Transverse colon (tissue), 4 donors: ENCODE data around the gene RBM39. TPM values are rescaled to one million over a fixed set of nuclear protein-coding genes. Genes with fewer than 3 reads are reported as not detected.
"Not testable (repeated sequence)": the region's sequence is repeated elsewhere in the genome, so short reads cannot be mapped to it uniquely, and the experiment has no call there.

Experiments
- DNase-seq: peaks from one replicate; pipeline ENCODE4 v3.0.0-alpha.2; 2019
- H3K27ac ChIP-seq, 4 donors: fragments of 200-600 bp; sonication (generic); 2 replicates each; pipeline ENCODE4 v1.5.1; 2016 to 2018; ENCODE audit warnings: inconsistent platforms in 4 of 4
- H3K27me3 ChIP-seq: fragments of 200-600 bp; sonication (generic); 2 replicates; pipeline ENCODE4 v1.5.1; 2017; ENCODE audit warnings: inconsistent platforms
- H3K36me3 ChIP-seq, 4 donors: fragments of 200-600 bp; sonication (generic); 2 replicates each; pipeline ENCODE4 v1.5.1; 2017 to 2019; ENCODE audit warnings: inconsistent platforms in 4 of 4
- H3K4me1 ChIP-seq, 4 donors: fragments of 200-600 bp; sonication (generic); 2 replicates each; pipeline ENCODE4 v1.5.1; 2017 to 2020; ENCODE audit warnings: inconsistent platforms in 4 of 4
- H3K4me3 ChIP-seq, 4 donors: fragments of 200-600 bp; sonication (generic); 1 replicate in 1 of 4; 2 replicates in 3 of 4; pipeline versions ENCODE4 v1.5.1 to v1.6.1; 2017 to 2019; ENCODE audit warnings: inconsistent platforms in 4 of 4
- H3K9me3 ChIP-seq, 2 donors: fragments of 200-600 bp; sonication (generic); 2 replicates each; pipeline ENCODE4 v1.5.1; 2017 to 2019; ENCODE audit warnings: inconsistent platforms in 2 of 2
- CTCF ChIP-seq, 5 experiments: fragments of 200-600 bp in 3 of 5; fragments of 450-650 bp in 2 of 5; sonication (generic) in 3 of 5; IDR thresholded peaks; 1 replicate in 2 of 5; 2 replicates in 3 of 5; pipeline ENCODE4 v1.5.1; 2016 to 2017; ENCODE audit warnings: antibody characterized with exemption in 5 of 5, inconsistent platforms in 3 of 5, mild to moderate bottlenecking in 2 of 5, moderate library complexity in 1 of 5
- EP300 ChIP-seq: sonication (generic); formaldehyde crosslinking; IDR thresholded peaks from one replicate; pipeline ENCODE4 v1.6.1; 2017; ENCODE audit warnings: antibody characterized with exemption, low read depth
- POLR2A ChIP-seq: fragments of 450-650 bp; IDR thresholded peaks from one replicate; pipeline ENCODE4 v1.6.1; 2016; ENCODE audit warnings: antibody characterized with exemption, mild to moderate bottlenecking, moderate library complexity
- POLR2AphosphoS5 ChIP-seq, 3 donors: sonication (generic); formaldehyde crosslinking; IDR thresholded peaks; one replicate each; pipeline ENCODE4 v1.6.1; 2016; ENCODE audit warnings: antibody characterized with exemption in 3 of 3
- WGBS, 2 donors: methylation state at CpG; one replicate each; pipeline ENCODE4 v1.1.5; 2018; ENCODE audit warnings: low coverage in 1 of 2; 5-methylcytosine and 5-hydroxymethylcytosine counted together
- in situ Hi-C, 4 donors: fragments of 200-750 bp; cut with MboI; loops; one replicate each; pipeline versions ENCODE4 v1.15.0 to v1.15.1; 2017; ENCODE audit warnings: low sequenced_read_pairs in 3 of 4, low pct_ligation_motif_present in 1 of 4, low pct_unique_long_range_greater_than_20kb in 1 of 4
- intact Hi-C: fragments of 100-400 bp; cut with DNase I; formaldehyde crosslinking; loops from one replicate; pipeline ENCODE4 v1.15.1; 2023; ENCODE audit warnings: low total_unique reads
- total RNA-seq, 4 donors: library from RNA; depleted of rRNA; stranded (reverse); fragments of >200 nt; gene quantifications; one replicate each; pipeline ENCODE4 v1.1.0, GENCODE V29; 2016

Gene RBM39
- total RNA-seq: 100 to 1,000 TPM; 264 to 721 (median 416) TPM

- Histone ChIP-seq H3K27me3 (no peaks in the 10 kb centered on the region), H3K4me1 (peaks cover 13 to 42% (median 29%) of the 10 kb centered on the region in 4 donors), H3K4me3 (peak within 1 kb of the TSS; percentile 80 to 97 (median 83)), H3K9me3 (no peaks in the 10 kb centered on the region), H3K27ac (peak within 1 kb of the TSS; percentile 98 to 100 (median 99)), H3K36me3 (peaks cover 0 to 31% (median 15%) of the 10 kb centered on the region in 4 donors)
- intact Hi-C loops: loop anchor here (10.0 kb wide), 1 partner anchor 133 kb away; no protein-coding TSS in a partner anchor
- DNase-seq: peak; percentile 100
- TF ChIP-seq CTCF (IDR thresholded peaks at IDR 0.05) (peak; percentile 29 to 55 (median 43)), POLR2AphosphoS5 (IDR thresholded peaks at IDR 0.05) (peak; percentile 98 to 99 (median 98)), EP300 (peak; percentile 30), POLR2A (peak; percentile 98)
- 0% methylated on average over 4 to 65 of the region's 66 CpGs for WGBS, 2 donors
- in situ Hi-C loops: no loop called here
These were observed at the start of gene RBM39 for GRCh38 chr20:35741892-35742740. TSS of gene RBM39 (minus strand) at chr20:35742260. CDS start at chr20:35740874, 1,386 bp downstream.

- no peaks in the 10 kb centered on the region for H3K36me3 ChIP-seq
- TF ChIP-seq EP300 (no peak), POLR2AphosphoS5 (IDR thresholded peaks at IDR 0.05) (peak in 2 of 3 donors; percentile 11 to 20), POLR2A (no peak)
- H3K4me3 ChIP-seq: no peak overlapping the region
- intact Hi-C loops: no loop called here
- peaks cover 0 to 11% (median 7%) of the 10 kb centered on the region in 4 donors for H3K4me1 ChIP-seq
- in situ Hi-C loops: no loop called here
- no peak for DNase-seq
- H3K27ac ChIP-seq: peak overlapping the region in 3 of 4 donors; percentile 35 to 45 (median 37)
- WGBS, 2 donors: 63 to 76% methylated on average over 2 to 3 of the region's 3 CpGs
- no peaks in the 10 kb centered on the region for H3K27me3 ChIP-seq
- H3K9me3 ChIP-seq: no peaks in the 10 kb centered on the region
These were observed 49.8 kb upstream of the RBM39 start for GRCh38 chr20:35791821-35792220.

GRCh38 chr20:35791097-35791496 lies 49.0 kb upstream of the RBM39 start:
- in situ Hi-C loops: no loop called here
- WGBS, 2 donors: 97% methylated on average over 5 of the region's 5 CpGs; no CpG with 5 or more reads in 1 of the 2 donors
- no peaks in the 10 kb centered on the region for H3K36me3 ChIP-seq
- no peaks in the 10 kb centered on the region for H3K9me3 ChIP-seq
- H3K4me3 ChIP-seq: no peak overlapping the region
- DNase-seq: no peak
- H3K27me3 ChIP-seq: no peaks in the 10 kb centered on the region
- no peak overlapping the region for H3K27ac ChIP-seq
- peaks cover 0 to 9% (median 7%) of the 10 kb centered on the region in 4 donors for H3K4me1 ChIP-seq
- intact Hi-C loops: no loop called here
- TF ChIP-seq POLR2AphosphoS5 (IDR thresholded peaks at IDR 0.05) (no peak), POLR2A (no peak), CTCF (IDR thresholded peaks at IDR 0.05) (no peak), EP300 (no peak)

- H3K4me3 ChIP-seq: no peak overlapping the region
- in situ Hi-C loops (no loop called here), intact Hi-C loops (no loop called here)
- no peaks in the 10 kb centered on the region for H3K9me3 ChIP-seq
- WGBS, 2 donors: 100% methylated on average over 1 to 4 of the region's 4 CpGs
- no peaks in the 10 kb centered on the region for H3K36me3 ChIP-seq
- H3K27me3 ChIP-seq: no peaks in the 10 kb centered on the region
- peaks cover 0 to 9% (median 7%) of the 10 kb centered on the region in 4 donors for H3K4me1 ChIP-seq
- H3K27ac ChIP-seq: no peak overlapping the region
- no peak for DNase-seq
- TF ChIP-seq CTCF (IDR thresholded peaks at IDR 0.05) (no peak), POLR2AphosphoS5 (IDR thresholded peaks at IDR 0.05) (no peak), EP300 (no peak), POLR2A (no peak)
These were observed 46.7 kb upstream of the RBM39 start for GRCh38 chr20:35788796-35789195.

GRCh38 chr20:35785541-35785940 lies 43.5 kb upstream of the RBM39 start:
- H3K27ac ChIP-seq, DNase-seq, intact Hi-C loops, H3K4me3 ChIP-seq, H3K4me1 ChIP-seq, H3K36me3 ChIP-seq, in situ Hi-C loops, H3K9me3 ChIP-seq, H3K27me3 ChIP-seq: not testable (repeated sequence)
- WGBS, 2 donors: 93 to 100% methylated on average over 2 to 4 of the region's 4 CpGs

- H3K9me3 ChIP-seq, DNase-seq, in situ Hi-C loops, H3K4me1 ChIP-seq, H3K27ac ChIP-seq, H3K36me3 ChIP-seq, intact Hi-C loops, H3K4me3 ChIP-seq, H3K27me3 ChIP-seq: not testable (repeated sequence)
- WGBS, 2 donors: 89 to 92% methylated on average over 4 to 12 of the region's 12 CpGs
These were observed 41.8 kb upstream of the RBM39 start for GRCh38 chr20:35783811-35784210.
